Body of pancreas (tissue), 4 donors: Measurements from ENCODE around the gene IFRD1.
A peak's percentile ranks its signal among the peaks of the same experiment; 100 is the strongest.

Source experiments
- CTCF ChIP-seq, 7 experiments: fragments of 450-650 bp in 4 of 7; fragments of 200-600 bp in 3 of 7; sonication (generic) in 3 of 7; IDR thresholded peaks; one replicate each; pipeline ENCODE4 v1.5.1; 2016 to 2019; ENCODE audit warnings: antibody characterized with exemption in 7 of 7
- POLR2A ChIP-seq, 3 donors: fragments of 450-650 bp; IDR thresholded peaks; one replicate each; pipeline ENCODE4 v1.6.1; 2016; ENCODE audit warnings: antibody characterized with exemption in 3 of 3, mild to moderate bottlenecking in 2 of 3

GRCh38 chr7:112452102-112452888 lies 2.0 kb downstream of the IFRD1 start:
- TF ChIP-seq CTCF (IDR thresholded peaks at IDR 0.05) (peak in 1 of 7 experiments; percentile 7), POLR2A (IDR thresholded peaks at IDR 0.05) (peak in 2 of 3 donors; percentile 68 to 70)
